ENCODE measurements around the gene SNX5. TPM values are rescaled to one million over a fixed set of nuclear protein-coding genes. Genes with fewer than 3 reads are reported as not detected.

Gene SNX5
- total and polyA plus RNA-seq, 10 of the 15 experiments (the other 5 are each of a cell fraction or from before 2014, with no cell fraction given), result 92.9 to 316 (median 245) TPM

GRCh38 chr20:17956099-17956685, 12.4 kb downstream of the SNX5 start:
- Histone ChIP-seq H4K20me1 (ENCODE audit: control insufficient read depth, insufficient read depth) (peaks cover 7% of the 10 kb centered on the region), H3K9me3 (replicated peaks; ENCODE audit: control insufficient read depth, insufficient read depth, low read length) (no peaks in the 10 kb centered on the region), H3K4me1 (ENCODE audit: control insufficient read depth, insufficient read depth, low read length) (peaks cover 42% of the 10 kb centered on the region), H3K79me2 (ENCODE audit: control insufficient read depth, insufficient read depth, low read length) (peaks cover 86% of the 10 kb centered on the region), H2AFZ (ENCODE audit: control insufficient read depth, low read depth, low read length) (no peak overlapping the region), H3K27ac (ENCODE audit: control insufficient read depth, insufficient read depth) (peak overlapping the region; percentile 59), H3K36me3 (ENCODE audit: control insufficient read depth in 2 of 2, insufficient read depth in 2 of 2, low read length in 1 of 2) (peaks cover 11 to 26% of the 10 kb centered on the region in 2 experiments), H3K4me3 (peak overlapping the region; percentile 43), H3K9ac (ENCODE audit: control insufficient read depth, insufficient read depth, low read length) (0 out of 2 replicates have a peak overlapping the region, but pooled peaks have one; percentile 20), H3K27me3 (replicated peaks in 1 of 2; ENCODE audit: control insufficient read depth in 2 of 2, insufficient read depth in 2 of 2, low read length in 1 of 2) (no peaks in the 10 kb centered on the region), H3K4me2 (ENCODE audit: control insufficient read depth, insufficient read depth) (peak overlapping the region; percentile 56)
- DNase-seq (ENCODE audit: low read depth, low spot score), result no peak
- ChIA-PET POLR2A (interaction anchor here (0.6 to 4.8 kb wide), 6 partner anchors 10 to 1826 kb away, joined by 3 to 74 read pairs (median 5); partner anchors contain the start of genes MGME1 and SNX5), RAD21 (ENCODE audit: unreplicated experiment) (interaction anchor here (0.6 to 4.8 kb wide), 14 partner anchors 9 to 274 kb away, joined by 3 to 31 read pairs (median 4); partner anchors contain the start of gene RRBP1), CTCF (interaction anchor here (0.6 to 8.9 kb wide), 13 partner anchors 7 to 416 kb away, joined by 3 to 88 read pairs (median 4); partner anchors contain the start of genes MGME1, RRBP1 and SNX5), SMC1A (ENCODE audit: uncharacterized antibody, unreplicated experiment) (interaction anchor here (0.7 to 5.7 kb wide), 16 partner anchors 9 to 384 kb away, joined by 3 to 32 read pairs (median 5); partner anchors contain the start of gene SNX5)
- in situ Hi-C loops (cut with MboI) (no loop called here), intact Hi-C loops (cut with micrococcal nuclease; ENCODE audit: unreplicated experiment) (loop anchor here (5.0 kb wide), 1 partner anchor 36 kb away; no protein-coding TSS in a partner anchor)
- no TSS peak for BruUV-seq (replicated peaks)
- no peak for FAIRE-seq
- WGBS (ENCODE audit: insufficient coverage, insufficient replicate concordance, low lambda C conversion rate, missing lambda C conversion rate), result 0% methylated on average over 7 of the region's 8 CpGs
- ATAC-seq, result peak; percentile 33
- TF ChIP-seq CEBPB (IDR thresholded peaks at IDR 0.05; ENCODE audit: borderline replicate concordance in 1 of 2, low read depth in 2 of 2, low read length in 2 of 2) (peak in 1 of 2 experiments; percentile 67; a peak in 1 of 4 replicates), ATF2 (IDR thresholded peaks at IDR 0.05; ENCODE audit: low read length) (peak; percentile 82), RCOR1 (conservative IDR thresholded peaks at IDR 0.05; ENCODE audit: low read depth, low read length) (no peak), MTA3 (IDR thresholded peaks at IDR 0.05; ENCODE audit: borderline replicate concordance, low read length) (0 out of 2 replicates have a peak, but pooled peaks have one; percentile 23), CBX5 (IDR thresholded peaks at IDR 0.05; ENCODE audit: low read depth) (no peak), ZNF384 (IDR thresholded peaks at IDR 0.05; ENCODE audit: borderline replicate concordance, low read depth, low read length) (peak; percentile 15; the same call in 1 of the 2 replicates), USF2 (IDR thresholded peaks at IDR 0.05; ENCODE audit: borderline replicate concordance, low read depth, low read length) (no peak), RAD21 (IDR thresholded peaks at IDR 0.05; ENCODE audit: insufficient read depth, low read depth, low read length) (no peak), SUZ12 (IDR thresholded peaks at IDR 0.05; ENCODE audit: unreplicated experiment) (no peak), SREBF1 (IDR thresholded peaks at IDR 0.05; ENCODE audit: low read length) (no peak), CHD2 (IDR thresholded peaks at IDR 0.05; ENCODE audit: borderline replicate concordance, low read depth, low read length) (no peak), ZBED1 (IDR thresholded peaks at IDR 0.05; ENCODE audit: borderline replicate concordance) (peak; percentile 22; the same call in 1 of the 2 replicates), HDAC6 (IDR thresholded peaks at IDR 0.05; ENCODE audit: unreplicated experiment) (no peak), HDGF (IDR thresholded peaks at IDR 0.05) (0 out of 2 replicates have a peak, but pooled peaks have one; percentile 27), ETV6 (conservative IDR thresholded peaks at IDR 0.05 in 1 of 2, IDR thresholded peaks at IDR 0.05 in 1 of 2; ENCODE audit: borderline replicate concordance in 1 of 2, low read depth in 1 of 2) (peak in 1 of 2 experiments; percentile 38; a peak in 1 of 4 replicates), EED (IDR thresholded peaks at IDR 0.05; ENCODE audit: low read depth) (peak; percentile 90), TAF1 (IDR thresholded peaks at IDR 0.05; ENCODE audit: borderline replicate concordance, low read depth, low read length) (no peak), FOXM1 (IDR thresholded peaks at IDR 0.05; ENCODE audit: low read depth, low read length) (peak; percentile 84; the same call in 1 of the 2 replicates), BHLHE40 (IDR thresholded peaks at IDR 0.05; ENCODE audit: borderline replicate concordance in 1 of 2, low read depth in 2 of 2, low read length in 1 of 2) (peak; percentile 77 to 85), CREM (IDR thresholded peaks at IDR 0.05; ENCODE audit: low read depth) (peak; percentile 65; the same call in 1 of the 2 replicates), DPF2 (IDR thresholded peaks at IDR 0.05) (peak; percentile 60; the same call in 1 of the 2 replicates), LARP7 (IDR thresholded peaks at IDR 0.05) (no peak), RFX5 (IDR thresholded peaks at IDR 0.05; ENCODE audit: low read depth, low read length) (no peak)
